ENCODE measurements around the gene ADAM33. TPM values are rescaled to one million over a fixed set of nuclear protein-coding genes. Genes with fewer than 3 reads are reported as not detected.

The ADAM33 gene
- total RNA-seq, 2 experiments from 2014 or later = not detected

GRCh38 chr20:3627476-3627875 is 54.3 kb downstream of the ADAM33 start:
- Mint-ChIP-seq H3K36me3 (ENCODE audit: low read depth) (peaks cover 12% of the 10 kb centered on the region), H3K9me3 (no peaks in the 10 kb centered on the region), H3K4me1 (ENCODE audit: low read depth) (no peaks in the 10 kb centered on the region), H3K4me3 (no peak overlapping the region), H3K27me3 (ENCODE audit: low read depth) (no peaks in the 10 kb centered on the region), H3K27ac (no peak overlapping the region)
- CTCF ChIA-PET = no interaction called here
- DNase-seq = no peak
- intact Hi-C loops (cut with micrococcal nuclease) = no loop called here

- Mint-ChIP-seq H3K4me1 (ENCODE audit: low read depth) (no peaks in the 10 kb centered on the region), H3K27me3 (ENCODE audit: low read depth) (no peaks in the 10 kb centered on the region), H3K4me3 (no peak overlapping the region), H3K36me3 (ENCODE audit: low read depth) (peaks cover 4% of the 10 kb centered on the region), H3K27ac (no peak overlapping the region), H3K9me3 (no peaks in the 10 kb centered on the region)
- intact Hi-C loops (cut with micrococcal nuclease) = no loop called here
- no peak for DNase-seq
- CTCF ChIA-PET = no interaction called here
These were observed 59.4 kb downstream of the ADAM33 start for GRCh38 chr20:3622406-3622805.

GRCh38 chr20:3621111-3621510 is 60.7 kb downstream of the ADAM33 start:
- no peak overlapping the region for H3K4me3 Mint-ChIP-seq
- H3K27ac Mint-ChIP-seq = no peak overlapping the region
- CTCF ChIA-PET = interaction anchor here (0.6 kb wide), 1 partner anchor 1450 kb away, joined by 3 read pairs; no protein-coding TSS in a partner anchor
- no peaks in the 10 kb centered on the region for H3K27me3 Mint-ChIP-seq (ENCODE audit: low read depth)
- H3K4me1 Mint-ChIP-seq (ENCODE audit: low read depth) = no peaks in the 10 kb centered on the region
- H3K9me3 Mint-ChIP-seq = no peaks in the 10 kb centered on the region
- DNase-seq = no peak
- intact Hi-C loops (cut with micrococcal nuclease) = no loop called here
- peaks cover 4% of the 10 kb centered on the region for H3K36me3 Mint-ChIP-seq (ENCODE audit: low read depth)

Other genes starting within 250 kb of the ADAM33 start
- 1 to 10 TPM; 5.1 TPM for gene ATRN, start 211.0 kb downstream of the ADAM33 start, total RNA-seq
- gene GFRA4, start 18.6 kb downstream of the ADAM33 start, total RNA-seq = not detected
- gene SIGLEC1, start 30.6 kb upstream of the ADAM33 start, total RNA-seq = under 1 TPM in 1 of 2 experiments, not detected in 1; 0.02 TPM
- not detected for gene HSPA12B, start 50.7 kb upstream of the ADAM33 start, total RNA-seq
- 10 to 100 TPM; 47.9 to 50.4 TPM for gene ADISSP, start 85.7 kb upstream of the ADAM33 start, total RNA-seq
- gene SPEF1, start 99.4 kb upstream of the ADAM33 start, total RNA-seq = not detected
- gene CENPB, start 104.7 kb upstream of the ADAM33 start, total RNA-seq = 10 to 100 TPM; 29.1 to 30.3 TPM
- 10 to 100 TPM; 94.8 to 97.7 TPM for gene CDC25B, start 114.3 kb upstream of the ADAM33 start, total RNA-seq
- gene AP5S1, start 138.5 kb upstream of the ADAM33 start, total RNA-seq = 1 to 10 TPM; 8.0 to 8.2 TPM
- 10 to 100 TPM; 14.8 to 16.0 TPM for gene MAVS, start 164.8 kb upstream of the ADAM33 start, total RNA-seq
- gene PANK2, start 207.4 kb upstream of the ADAM33 start, total RNA-seq = 10 to 100 TPM; 39.8 to 44.7 TPM

Measured in activated naive CD4-positive, alpha-beta T cell treated with anti-CD3 and anti-CD28 coated beads for 36 hours (primary cell).